Measurements from ENCODE around the gene PRPS1L1.

The PRPS1L1 gene

DNA sequence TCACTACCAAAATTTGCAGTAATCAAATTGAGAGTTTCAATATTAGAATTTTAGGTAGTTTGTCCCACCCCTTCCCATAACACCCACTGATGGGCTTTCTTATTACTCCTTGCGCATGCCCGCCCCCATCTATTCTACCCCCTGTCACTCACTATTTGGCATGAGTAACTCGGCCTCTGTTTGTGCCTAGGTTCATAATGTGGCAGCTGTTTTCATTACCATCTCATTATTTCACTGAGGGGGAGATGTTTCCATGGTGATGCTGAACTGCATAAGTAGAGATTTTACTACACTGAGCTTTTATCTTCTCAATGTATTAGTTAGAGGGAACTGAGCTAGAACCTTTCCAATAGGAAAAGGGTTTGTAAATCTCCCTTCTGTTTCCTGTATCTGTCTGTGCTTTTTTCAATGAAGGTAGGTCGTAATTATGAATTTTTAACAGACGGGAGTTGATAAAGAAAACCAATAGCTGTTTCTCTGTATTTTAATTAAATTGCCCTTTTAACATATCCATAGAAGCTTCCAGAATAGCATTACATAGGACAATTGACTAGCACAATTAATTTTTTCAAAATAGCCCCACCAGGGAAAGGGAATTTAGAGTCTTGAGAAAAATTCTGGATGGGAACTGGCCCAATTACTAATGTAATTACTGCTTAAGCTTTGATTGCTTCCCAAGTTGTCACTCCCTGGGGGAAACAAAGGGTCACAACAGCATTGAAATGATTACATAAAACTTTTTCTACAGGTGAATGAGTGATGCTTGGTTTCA is 33.4 kb downstream of the PRPS1L1 start:
- Histone ChIP-seq H3K36me3 (no peaks in the 10 kb centered on the region), H3K9me3 (ENCODE audit: severe bottlenecking) (no peaks in the 10 kb centered on the region), H3K4me3 (ENCODE audit: low read depth, low read length) (no peak overlapping the region), H3K27me3 (ENCODE audit: insufficient read depth, low read depth, severe bottlenecking) (no peaks in the 10 kb centered on the region), H3K27ac (no peak overlapping the region)
- TF ChIP-seq, protein P1, sequence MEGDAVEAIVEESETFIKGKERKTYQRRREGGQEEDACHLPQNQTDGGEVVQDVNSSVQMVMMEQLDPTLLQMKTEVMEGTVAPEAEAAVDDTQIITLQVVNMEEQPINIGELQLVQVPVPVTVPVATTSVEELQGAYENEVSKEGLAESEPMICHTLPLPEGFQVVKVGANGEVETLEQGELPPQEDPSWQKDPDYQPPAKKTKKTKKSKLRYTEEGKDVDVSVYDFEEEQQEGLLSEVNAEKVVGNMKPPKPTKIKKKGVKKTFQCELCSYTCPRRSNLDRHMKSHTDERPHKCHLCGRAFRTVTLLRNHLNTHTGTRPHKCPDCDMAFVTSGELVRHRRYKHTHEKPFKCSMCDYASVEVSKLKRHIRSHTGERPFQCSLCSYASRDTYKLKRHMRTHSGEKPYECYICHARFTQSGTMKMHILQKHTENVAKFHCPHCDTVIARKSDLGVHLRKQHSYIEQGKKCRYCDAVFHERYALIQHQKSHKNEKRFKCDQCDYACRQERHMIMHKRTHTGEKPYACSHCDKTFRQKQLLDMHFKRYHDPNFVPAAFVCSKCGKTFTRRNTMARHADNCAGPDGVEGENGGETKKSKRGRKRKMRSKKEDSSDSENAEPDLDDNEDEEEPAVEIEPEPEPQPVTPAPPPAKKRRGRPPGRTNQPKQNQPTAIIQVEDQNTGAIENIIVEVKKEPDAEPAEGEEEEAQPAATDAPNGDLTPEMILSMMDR (IDR thresholded peaks at IDR 0.05; ENCODE audit: low read depth, low read length): no peak
- DNase-seq: no peak

DNA sequence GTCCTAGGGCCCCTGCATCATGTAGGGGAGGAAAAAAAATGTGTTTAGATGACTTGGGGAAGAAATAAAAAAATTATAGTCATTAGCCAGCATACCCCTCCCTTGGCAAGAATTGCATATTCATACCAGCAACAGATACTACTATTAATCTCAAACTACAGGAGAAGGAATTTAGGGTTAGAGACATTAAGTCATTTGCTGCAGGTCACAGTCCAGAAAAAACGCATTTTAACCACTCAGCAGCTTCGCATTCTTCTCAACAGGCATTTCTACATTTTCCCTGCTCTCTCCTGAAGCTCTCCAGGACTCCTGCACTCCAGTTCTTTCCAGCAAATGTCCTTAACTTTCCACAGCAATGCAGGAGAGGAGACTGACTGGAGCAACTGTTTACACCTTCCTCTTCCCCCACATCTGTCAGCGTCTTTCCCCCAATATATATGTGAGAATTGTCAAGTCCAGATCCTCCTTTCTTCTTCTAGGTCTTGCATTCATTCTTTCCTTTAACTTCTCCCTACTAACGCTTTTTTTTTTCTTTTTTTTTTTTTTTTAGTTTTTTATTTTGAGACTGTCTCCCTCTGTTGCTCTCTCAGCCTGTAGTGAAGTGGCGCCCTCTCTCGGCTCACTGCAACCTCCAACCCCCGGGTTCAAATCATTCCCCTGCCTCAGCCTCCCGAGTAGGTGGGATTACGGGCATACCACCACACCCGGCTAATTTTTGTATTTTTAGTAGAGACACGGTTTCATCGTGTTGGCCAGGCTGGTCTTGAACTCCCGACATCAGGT is 35.6 kb downstream of the PRPS1L1 start:
- DNase-seq: no peak

DNA sequence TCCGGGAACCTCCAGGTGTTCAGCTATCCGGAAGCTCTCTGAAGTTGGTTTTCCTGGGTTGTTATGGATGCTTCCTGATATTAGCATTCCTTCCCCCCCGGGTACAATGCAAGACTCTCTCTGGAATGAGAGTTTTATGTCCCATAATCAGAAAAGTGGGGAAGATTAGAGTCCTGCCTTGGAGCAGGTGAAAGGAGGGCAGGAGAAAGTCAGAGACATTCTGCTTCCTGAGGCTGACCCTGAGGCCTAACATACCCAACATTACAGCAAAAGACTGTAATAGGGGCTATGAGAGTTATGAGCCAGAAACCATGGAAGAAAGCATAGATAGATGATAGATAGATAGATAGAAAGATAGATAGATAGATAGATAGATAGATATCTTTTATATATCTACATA is 36.9 kb downstream of the PRPS1L1 start:
- TF ChIP-seq, protein P1 (IDR thresholded peaks at IDR 0.05; ENCODE audit: low read depth, low read length): no peak
- Histone ChIP-seq H3K4me3 (ENCODE audit: low read depth, low read length) (no peak overlapping the region), H3K27ac (no peak overlapping the region), H3K27me3 (ENCODE audit: insufficient read depth, low read depth, severe bottlenecking) (no peaks in the 10 kb centered on the region), H3K36me3 (no peaks in the 10 kb centered on the region), H3K9me3 (ENCODE audit: severe bottlenecking) (no peaks in the 10 kb centered on the region)
- DNase-seq: no peak

More for the DNA sequence above, 35.6 kb downstream of the PRPS1L1 start:
- H3K27me3 ChIP-seq (ENCODE audit: insufficient read depth, low read depth, severe bottlenecking): no peaks in the 10 kb centered on the region
- H3K4me3 ChIP-seq (ENCODE audit: low read depth, low read length): no peak overlapping the region
- H3K36me3 ChIP-seq: no peaks in the 10 kb centered on the region
- no peaks in the 10 kb centered on the region for H3K9me3 ChIP-seq (ENCODE audit: severe bottlenecking)
- H3K27ac ChIP-seq: no peak overlapping the region
- TF ChIP-seq, protein P1 (IDR thresholded peaks at IDR 0.05; ENCODE audit: low read depth, low read length): no peak

DNA sequence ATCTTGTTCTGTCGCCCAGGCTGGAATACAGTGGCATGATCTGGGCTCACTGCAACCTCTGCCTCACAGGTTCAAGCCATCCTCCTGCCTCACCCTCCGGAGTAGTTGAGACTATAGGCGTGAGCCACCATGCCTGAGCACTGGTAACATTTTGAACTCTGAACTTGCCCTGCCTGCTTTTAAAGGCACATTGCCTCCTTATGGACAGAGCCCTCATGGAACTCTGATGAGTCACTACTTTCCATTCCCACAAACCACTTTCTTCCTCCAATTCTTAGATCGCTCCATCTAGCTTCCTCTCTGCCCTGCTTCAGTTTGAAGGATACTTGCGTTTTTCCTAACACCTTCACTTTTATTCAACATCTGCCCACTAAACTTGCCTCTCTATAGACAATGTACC is 38.1 kb downstream of the PRPS1L1 start:
- Histone ChIP-seq H3K4me3 (ENCODE audit: low read depth, low read length) (no peak overlapping the region), H3K36me3 (no peaks in the 10 kb centered on the region), H3K27ac (no peak overlapping the region), H3K27me3 (ENCODE audit: insufficient read depth, low read depth, severe bottlenecking) (no peaks in the 10 kb centered on the region), H3K9me3 (ENCODE audit: severe bottlenecking) (no peaks in the 10 kb centered on the region)
- TF ChIP-seq, protein P1 (IDR thresholded peaks at IDR 0.05; ENCODE audit: low read depth, low read length): no peak
- no peak for DNase-seq

DNA sequence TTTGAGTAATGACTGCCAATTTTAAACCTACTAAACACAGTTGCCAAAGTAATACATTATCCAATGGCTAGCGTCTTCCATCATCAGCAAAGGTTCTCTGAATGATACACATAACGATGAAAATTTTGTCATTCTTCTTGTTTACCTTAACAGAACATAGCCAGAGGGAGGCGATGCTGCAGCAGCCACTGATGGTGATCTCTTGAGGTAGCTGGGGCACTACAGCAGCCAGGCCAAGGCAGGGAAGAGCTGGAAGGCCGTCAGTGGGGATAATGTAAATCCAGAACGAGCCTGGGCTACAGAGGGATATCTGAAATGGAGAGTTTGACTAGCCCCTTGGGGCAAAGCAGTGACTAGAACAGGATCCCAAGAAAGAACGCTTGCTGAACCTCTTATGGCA is 38.8 kb downstream of the PRPS1L1 start:
- Histone ChIP-seq H3K27me3 (ENCODE audit: insufficient read depth, low read depth, severe bottlenecking) (no peaks in the 10 kb centered on the region), H3K27ac (no peak overlapping the region), H3K9me3 (ENCODE audit: severe bottlenecking) (no peaks in the 10 kb centered on the region), H3K4me3 (ENCODE audit: low read depth, low read length) (no peak overlapping the region), H3K36me3 (no peaks in the 10 kb centered on the region)
- no peak for DNase-seq
- TF ChIP-seq, protein P1 (IDR thresholded peaks at IDR 0.05; ENCODE audit: low read depth, low read length): no peak
